H1 (cell line): ENCODE results near the gene ITGB1BP1. TPM values are rescaled to one million over a fixed set of nuclear protein-coding genes. Genes with fewer than 3 reads are reported as not detected.

Source experiments
- GABPA ChIP-seq: IDR thresholded peaks from 2 replicates; pipeline ENCODE4 v1.6.1; 2011; ENCODE audit warnings: mild to moderate bottlenecking, low read length, moderate library complexity, borderline replicate concordance; ENCODE audit not compliant: insufficient read depth
- SP2 ChIP-seq: IDR thresholded peaks from 2 replicates; pipeline ENCODE4 v1.6.1; 2012; ENCODE audit warnings: mild to moderate bottlenecking, low read length, inconsistent platforms
- SUZ12 ChIP-seq: fragments of 200-600 bp; sonication (generic); IDR thresholded peaks from 2 replicates; pipeline ENCODE4 v1.6.1; 2012; ENCODE audit warnings: mild to moderate bottlenecking, inconsistent platforms, low read length, moderate library complexity, mixed read lengths
- TAF1 ChIP-seq: IDR thresholded peaks from 2 replicates; pipeline ENCODE4 v1.6.1; 2011; ENCODE audit warnings: mild to moderate bottlenecking, low read depth, low read length
- TBP ChIP-seq: IDR thresholded peaks from 2 replicates; pipeline ENCODE4 v1.6.1; 2011; ENCODE audit warnings: low read depth, low read length, improper control_type of control experiment
- polyA plus RNA-seq, 7 experiments: library from polyadenylated mRNA; depleted of rRNA in 3 of 7; stranded (reverse) in 5 of 7; unstranded in 2 of 7; fragments of >200 nt in 5 of 7; fragments of 200-250 nt in 2 of 7; gene quantifications; 1 replicate in 5 of 7; 2 replicates in 1 of 7; 4 replicates in 1 of 7; pipeline versions ENCODE4 v1.2.1 to v1.2.3, GENCODE V29; 2011 to 2013; ENCODE audit warnings: missing spikeins in 2 of 7, mixed read lengths in 2 of 7
- total RNA-seq: library from RNA; stranded (reverse); fragmentation: NEBNext Ultra II Directional; extraction: Animal tissue kit (Norgen Biotek cat#: 25700); gene quantifications from 2 replicates; pipeline ENCODE4 v1.2.1, GENCODE V29; 2021

The ITGB1BP1 gene
- total and polyA plus RNA-seq, 2 of the 8 experiments (the other 6 are each of a cell fraction or from before 2014, with no cell fraction given) = 16.1 to 45.4 TPM

GRCh38 chr2:9460441-9461017 is 37.2 kb upstream of the ITGB1BP1 start (continued):
- TF ChIP-seq GABPA (no peak), TBP (no peak), SUZ12 (no peak), SP2 (no peak), TAF1 (no peak)
